Measurements from ENCODE around the gene THADA.

Gene THADA

DNA sequence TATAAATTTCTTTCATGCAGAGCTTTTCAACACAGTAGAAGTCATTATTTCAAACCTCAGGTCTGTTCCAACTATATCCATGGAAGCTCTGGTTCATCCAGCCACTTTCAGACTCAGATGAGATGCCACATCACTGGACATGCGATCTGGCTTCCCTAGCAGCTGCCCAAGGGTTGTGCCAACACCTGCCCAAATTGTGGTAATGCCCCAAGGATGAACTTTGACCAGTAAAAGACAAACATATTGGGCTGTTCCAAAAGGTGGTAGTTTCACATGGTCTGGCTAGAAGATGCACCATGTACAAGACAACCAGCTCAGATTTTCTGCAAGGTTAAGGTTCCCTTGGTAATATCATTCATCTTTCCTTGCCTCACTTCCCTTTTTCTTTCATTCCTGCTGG lies 101.9 kb downstream of the THADA start:
- no peak for DNase-seq

GRCh38 chr2:43491065-43491639 lies 104.7 kb downstream of the THADA start:
- no peak for DNase-seq

DNA sequence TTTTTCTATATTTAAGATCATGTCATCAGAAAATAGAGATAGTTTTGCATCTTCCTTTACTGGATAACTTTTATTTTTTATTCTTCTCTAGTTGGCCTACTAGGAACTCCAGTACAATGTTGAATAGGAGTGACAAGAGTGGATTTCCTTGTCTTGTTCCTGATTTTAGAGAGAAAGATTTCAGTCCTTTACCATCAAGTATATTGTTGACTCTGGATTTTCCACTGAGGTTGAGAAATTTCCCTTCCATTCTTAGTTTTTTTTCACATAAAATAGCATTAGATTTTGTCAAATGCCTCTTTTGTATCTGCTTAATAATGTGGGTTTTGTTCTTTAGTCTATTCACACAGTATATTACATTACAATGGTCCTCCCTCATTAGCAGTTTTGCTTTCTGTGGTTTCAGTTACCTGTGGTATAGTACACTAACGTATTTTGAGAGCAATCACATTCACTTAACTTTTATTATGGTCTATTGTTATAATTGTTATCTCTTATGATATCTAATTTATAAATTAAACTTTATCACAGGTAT lies 105.5 kb downstream of the THADA start:
- no peak for DNase-seq

DNA sequence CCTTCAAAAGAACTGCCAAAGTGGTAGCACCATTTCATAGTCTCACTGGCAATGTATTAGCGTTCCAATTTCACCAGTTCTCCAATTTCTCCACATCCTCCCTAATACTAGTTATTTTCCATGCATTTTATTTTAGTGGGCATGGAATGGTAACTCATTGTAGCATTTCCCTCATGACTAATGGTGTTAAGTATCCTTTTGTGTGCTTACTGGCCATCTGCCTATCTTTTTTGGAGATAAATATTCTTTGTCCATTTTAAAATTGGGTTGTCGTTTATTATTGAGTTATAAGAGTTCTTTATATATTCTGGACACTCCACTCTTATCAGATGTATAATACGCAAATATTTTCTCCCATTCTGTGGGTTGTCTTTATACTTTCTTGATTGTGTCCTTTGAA lies 107.1 kb downstream of the THADA start:
- no peak for DNase-seq

GRCh38 chr2:43486603-43487002 lies 109.2 kb downstream of the THADA start:
- DNase-seq: no peak

DNA sequence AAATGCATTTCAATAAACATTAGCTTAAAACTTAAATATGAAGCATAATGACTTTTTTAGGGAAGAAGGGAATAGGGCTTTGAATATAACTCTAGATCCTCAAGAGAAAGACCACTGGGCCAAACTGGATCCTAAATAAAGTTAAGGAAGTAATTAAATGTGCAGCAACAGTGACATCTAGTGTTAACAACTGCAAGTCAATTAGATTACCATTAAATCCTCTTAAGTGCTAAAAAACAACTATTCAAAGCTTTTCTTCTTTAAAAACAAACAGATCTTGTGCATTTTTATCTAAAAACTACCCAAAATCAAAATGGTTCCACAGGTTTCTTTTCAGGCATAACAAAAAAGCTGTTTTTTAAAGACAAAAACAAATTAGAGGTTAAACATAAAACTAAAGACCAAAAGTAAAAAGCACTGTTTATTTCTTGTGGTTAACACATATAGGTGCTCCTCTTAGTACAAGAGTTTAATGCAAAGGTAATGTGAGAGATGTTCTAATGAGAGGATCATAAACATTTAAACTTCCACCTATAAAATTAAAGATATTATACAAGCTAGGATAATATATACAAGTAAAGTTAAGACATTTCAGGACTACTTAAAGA lies 111.4 kb downstream of the THADA start:
- DNase-seq: peak; percentile 81

DNA sequence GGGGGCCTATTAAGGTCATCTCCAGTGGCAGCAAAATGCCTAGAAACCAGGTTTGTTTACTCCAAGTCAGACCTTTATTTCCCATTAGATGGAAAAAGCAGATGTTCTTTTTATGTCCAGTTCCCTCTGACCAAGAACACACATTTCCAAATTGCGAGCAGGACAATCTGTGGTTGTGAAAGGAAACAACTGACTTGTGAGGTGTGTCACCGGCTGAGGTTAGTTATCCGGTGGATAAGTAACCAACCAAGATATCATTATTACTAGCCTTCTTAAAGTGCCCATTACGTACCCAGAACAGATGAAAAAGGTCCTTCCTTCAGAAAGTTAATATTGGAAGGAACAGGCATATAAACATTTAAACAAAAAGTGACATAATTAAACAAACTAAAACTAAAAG lies 112.9 kb downstream of the THADA start:
- DNase-seq: no peak

- no peak for DNase-seq
These were observed 113.8 kb downstream of the THADA start for GRCh38 chr2:43481927-43482542.

GRCh38 chr2:43480874-43481273 lies 115.0 kb downstream of the THADA start:
- peak; percentile 60 for DNase-seq

DNA sequence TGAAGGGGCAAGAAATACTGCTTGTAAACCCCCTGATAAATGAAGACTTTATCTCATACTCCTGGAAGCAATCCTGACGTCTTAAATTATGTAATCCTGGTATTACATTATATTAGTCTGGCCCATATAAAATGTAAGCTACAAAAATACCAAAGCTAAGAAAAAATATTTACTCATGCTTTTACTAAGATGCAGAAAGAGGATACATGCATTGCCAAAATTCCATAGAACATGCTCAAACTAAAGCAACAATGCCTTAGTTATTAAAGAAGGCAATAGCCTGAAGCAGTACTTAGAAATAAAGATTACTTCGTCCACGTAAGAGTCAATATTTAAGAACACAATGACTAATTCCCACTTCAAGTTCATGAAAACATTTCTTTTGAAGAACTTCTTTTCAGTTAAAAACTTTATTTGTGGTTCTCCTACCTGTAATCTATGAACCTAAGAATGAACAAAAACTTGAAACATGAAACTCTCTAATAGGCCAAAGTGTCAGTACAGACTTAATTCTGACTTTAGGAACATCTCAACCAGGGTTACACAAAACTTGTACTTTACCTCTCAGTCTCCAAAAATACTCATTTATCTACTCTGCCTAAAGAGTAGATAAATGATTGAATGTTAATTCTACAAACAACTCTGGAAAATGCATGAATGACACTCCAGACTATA lies 117.3 kb downstream of the THADA start:
- DNase-seq: peak; percentile 67

GRCh38 chr2:43475922-43476321 lies 119.9 kb downstream of the THADA start:
- no peak for DNase-seq

GRCh38 chr2:43475137-43475846 lies 120.5 kb downstream of the THADA start:
- no peak for DNase-seq

DNA sequence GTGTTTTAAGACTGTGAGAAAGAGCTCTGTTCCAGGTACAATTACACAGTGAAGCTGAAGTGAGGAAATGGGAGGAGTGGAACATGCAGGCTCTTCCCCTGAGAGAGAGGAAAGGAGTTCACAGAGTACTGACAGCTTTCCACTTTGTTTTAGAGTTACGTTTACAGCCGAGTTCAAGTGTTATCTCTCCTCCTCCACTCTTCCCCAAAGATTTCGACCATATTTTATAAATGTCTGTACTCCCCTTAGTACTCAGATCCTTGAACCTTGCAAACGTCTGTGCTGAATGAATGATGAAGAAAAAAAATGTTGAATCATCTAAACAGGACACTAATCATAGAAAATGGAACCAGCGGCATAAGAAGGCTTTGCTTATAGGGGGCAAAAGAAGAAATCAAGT lies 121.6 kb downstream of the THADA start:
- no peak for DNase-seq

DNA sequence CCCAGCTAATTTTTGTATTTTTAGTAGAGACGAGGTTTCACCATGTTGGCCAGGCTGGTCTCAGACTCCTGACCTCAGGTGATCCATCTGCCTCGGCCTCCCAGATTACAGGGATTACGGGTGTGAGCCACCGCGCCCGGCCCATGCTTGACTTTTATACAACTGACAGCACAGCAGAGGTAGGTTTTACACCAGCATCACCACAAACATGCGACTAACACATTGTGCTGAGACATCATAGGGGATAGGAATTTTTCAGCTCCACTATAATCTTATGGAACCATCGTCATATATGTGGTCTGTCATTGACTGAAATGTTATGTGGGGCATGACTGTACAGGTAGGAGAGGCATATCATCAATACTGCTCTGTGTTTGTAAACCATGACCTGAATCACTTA lies 122.1 kb downstream of the THADA start:
- no peak for DNase-seq

GRCh38 chr2:43472527-43473194 lies 123.2 kb downstream of the THADA start:
- DNase-seq: no peak

GRCh38 chr2:43469713-43470112 lies 126.1 kb downstream of the THADA start:
- no peak for DNase-seq

DNA sequence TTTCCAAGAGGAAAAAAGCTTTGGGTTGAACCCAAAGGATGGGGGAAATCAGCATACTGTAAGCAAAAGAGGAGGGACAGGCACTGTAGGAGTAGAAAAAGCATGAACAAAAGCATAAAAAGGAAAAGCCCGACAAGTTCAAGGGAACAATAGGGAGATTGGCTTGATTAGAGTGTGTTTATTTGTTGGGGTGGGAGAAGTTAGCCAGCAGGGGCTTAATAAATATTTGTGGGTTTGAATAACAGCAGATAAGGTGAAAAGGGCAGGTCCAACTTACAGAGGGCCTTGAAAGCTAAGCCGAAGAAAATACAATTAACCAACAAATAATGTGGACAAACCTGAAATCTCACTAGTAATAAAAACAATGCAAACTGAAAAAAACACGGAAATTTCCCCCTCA lies 126.7 kb downstream of the THADA start:
- no peak for DNase-seq

- peak; percentile 79 for DNase-seq
These were observed 127.9 kb downstream of the THADA start for GRCh38 chr2:43467891-43468290.

DNA sequence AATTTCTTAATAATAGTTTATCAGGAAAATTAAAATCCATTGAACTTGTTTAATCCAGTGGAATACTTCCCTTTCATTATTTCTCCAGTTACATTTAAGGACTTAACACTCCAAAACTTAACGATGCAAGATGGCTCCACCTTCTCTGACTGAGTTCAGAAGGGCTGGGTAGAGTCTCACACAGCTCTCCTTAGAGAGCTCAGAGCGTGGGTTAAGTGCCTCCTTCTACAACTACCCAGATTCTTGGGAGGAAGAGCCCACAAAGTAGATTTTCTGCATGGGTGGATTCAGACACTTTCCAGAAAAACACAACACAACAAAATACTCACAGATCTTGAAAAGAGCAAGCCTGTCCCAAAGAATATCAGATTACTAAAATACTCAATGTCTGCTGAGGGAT lies 130.6 kb downstream of the THADA start:
- no peak for DNase-seq

DNA sequence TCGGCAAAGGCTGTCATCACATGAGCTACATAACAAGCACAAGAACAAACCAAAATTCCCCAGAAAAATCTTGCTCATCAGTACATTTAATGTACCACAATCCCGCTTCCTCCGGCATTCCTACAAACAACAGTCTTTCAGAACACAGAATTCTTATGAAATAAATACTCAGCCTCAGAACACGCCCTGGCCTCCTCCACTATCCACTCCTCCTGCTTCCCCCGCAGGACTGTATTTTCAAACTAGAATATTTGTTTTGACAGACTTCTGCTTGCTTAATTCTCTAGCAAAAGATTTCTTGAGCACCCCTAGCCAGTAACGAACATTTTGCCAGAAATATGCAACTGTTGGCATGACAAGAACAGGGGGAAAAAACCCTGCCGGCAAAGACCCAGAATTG lies 131.2 kb downstream of the THADA start:
- DNase-seq: peak; percentile 62

DNA sequence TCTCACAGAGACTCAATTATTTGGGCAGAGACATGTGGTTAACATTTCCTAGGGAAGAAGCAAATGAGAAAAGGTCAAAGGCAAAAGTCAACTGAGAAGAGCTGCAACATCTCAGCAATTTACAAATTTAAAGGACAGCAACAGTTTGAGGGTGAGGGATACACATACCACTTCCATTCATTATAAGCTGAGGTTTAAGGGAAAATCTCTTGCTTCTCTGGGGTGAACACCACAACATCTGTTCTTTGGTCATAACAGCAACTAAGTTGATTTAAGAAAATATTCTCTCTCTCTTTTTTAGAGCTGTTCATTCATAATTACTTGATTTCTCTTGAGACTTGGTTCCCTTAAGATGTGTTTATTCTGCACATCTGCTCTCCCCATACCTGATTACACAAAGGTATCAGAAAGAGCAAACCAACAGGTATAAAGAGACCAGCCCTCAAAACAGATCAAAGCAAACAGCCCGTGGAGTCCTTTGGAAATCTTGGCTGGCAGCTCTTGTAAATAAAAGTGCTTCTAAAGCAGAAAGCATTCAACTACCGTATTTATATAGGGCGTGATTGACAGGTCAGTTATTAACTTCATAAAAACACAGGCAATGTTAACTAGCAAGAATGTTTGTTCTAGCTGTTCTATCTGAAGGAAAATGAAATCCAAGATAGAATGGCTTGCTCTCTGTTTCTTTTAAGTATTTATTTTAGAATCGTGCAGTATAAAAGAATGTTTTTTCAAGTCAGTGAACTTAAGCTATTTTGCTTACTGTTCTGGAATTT lies 132.8 kb downstream of the THADA start:
- DNase-seq: peak; percentile 75

All from fibroblast of skin of scalp (primary cell).